GM18526 (cell line): ENCODE results near the gene ARFGAP2.

Experiments
- POLR2A ChIP-seq: IDR thresholded peaks from 3 replicates; pipeline ENCODE4 v1.6.1; 2011; ENCODE audit not compliant: insufficient read length; ENCODE audit errors: extremely low read depth

Gene ARFGAP2

DNA sequence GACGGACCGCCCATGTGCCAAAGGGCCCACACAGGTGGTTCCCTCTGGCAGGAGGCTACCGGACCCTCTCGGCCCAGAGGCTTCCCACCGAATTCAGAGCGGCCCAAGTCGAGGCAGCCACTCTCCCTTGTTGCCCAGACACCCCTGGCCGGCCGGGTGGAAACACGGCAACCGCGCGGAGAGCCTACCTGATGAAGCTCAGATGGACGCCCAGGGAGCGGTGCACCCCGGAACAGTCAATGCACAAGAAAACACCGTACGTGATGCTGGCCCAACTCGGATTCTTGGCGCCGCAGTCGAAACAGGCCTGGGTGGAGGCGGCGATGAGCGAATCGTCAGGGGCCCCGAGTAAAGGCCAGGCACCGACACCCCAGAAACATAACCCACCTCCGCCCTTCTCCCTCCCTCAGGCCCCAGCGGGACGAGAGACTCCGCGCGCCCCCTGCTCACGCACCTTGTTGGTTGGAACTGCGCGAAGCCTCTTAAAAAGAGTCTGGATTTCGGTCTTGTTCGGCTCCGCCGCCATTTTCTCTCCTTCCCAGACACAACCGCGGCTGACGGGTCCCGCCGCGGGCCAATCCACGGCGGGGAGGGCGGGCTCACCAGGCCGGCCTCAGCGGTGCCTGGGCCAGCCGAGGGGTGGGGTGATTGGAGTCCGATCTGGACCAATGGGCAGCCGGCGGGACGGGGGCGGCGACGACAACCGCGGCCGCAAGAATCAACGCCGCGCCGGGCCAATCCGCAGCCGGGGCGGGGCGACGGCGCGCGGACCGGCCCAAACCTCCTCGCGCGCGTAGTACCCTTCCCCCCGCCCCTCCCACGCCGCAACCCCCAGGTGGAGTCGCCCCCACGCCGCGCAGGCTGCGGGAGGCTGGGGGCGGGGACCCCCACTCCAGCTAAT lies at the start of gene ARFGAP2:
TSS of gene ARFGAP2 (minus strand) at position 552 of the 901 bp plus-strand sequence. CDS start at position 526, 26 bp downstream.
- TF ChIP-seq POLR2A = peak; percentile 42

DNA sequence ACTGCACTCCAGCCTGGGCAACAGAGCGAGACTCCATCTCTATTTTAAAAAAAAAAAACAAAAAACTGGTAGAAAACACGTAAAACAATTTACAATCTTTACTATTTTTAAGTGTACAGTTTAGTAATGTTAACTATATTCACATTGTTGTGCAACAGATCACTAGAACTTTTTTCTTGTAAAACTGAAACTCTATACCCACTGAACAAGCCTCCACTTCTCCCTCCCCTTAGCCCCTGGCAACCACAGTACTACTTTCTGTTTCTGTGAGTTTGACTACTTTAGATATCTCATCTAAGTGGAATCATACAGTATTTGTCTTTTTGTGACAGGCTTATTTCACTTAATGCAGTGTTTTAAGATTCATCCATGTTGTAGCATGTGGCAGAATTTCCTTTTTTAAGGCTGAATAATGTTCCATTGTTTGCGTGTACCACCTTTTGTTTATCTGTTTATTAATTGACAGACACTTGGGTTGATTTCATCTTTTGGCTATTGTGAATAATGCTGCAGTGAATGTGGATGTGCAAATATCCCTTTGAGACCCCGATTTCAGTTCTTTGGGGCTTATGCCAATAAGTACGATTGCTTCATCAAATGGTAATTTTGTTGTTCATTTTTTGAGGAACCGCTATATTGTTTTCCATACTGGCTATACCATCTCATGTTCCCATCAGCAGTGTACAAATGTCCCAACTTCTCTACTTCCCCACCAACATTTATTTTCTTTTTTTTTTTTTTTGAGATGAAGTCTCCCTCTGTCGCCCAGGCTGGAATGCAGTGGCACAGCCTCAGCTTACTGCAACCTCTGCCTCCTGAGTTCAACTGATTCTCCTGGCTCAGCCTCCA lies 49.1 kb upstream of the ARFGAP2 start:
- no peak for TF ChIP-seq POLR2A

- no peak for TF ChIP-seq POLR2A
Measured at GRCh38 chr11:47222696-47223095, 46.0 kb upstream of the ARFGAP2 start.

GRCh38 chr11:47220401-47220821 lies 43.7 kb upstream of the ARFGAP2 start:
- no peak for TF ChIP-seq POLR2A

- TF ChIP-seq POLR2A = peak; percentile 15
Measured at GRCh38 chr11:47216121-47216798, 39.6 kb upstream of the ARFGAP2 start.

- no peak for TF ChIP-seq POLR2A
Measured at GRCh38 chr11:47215366-47215910, 38.8 kb upstream of the ARFGAP2 start.

DNA sequence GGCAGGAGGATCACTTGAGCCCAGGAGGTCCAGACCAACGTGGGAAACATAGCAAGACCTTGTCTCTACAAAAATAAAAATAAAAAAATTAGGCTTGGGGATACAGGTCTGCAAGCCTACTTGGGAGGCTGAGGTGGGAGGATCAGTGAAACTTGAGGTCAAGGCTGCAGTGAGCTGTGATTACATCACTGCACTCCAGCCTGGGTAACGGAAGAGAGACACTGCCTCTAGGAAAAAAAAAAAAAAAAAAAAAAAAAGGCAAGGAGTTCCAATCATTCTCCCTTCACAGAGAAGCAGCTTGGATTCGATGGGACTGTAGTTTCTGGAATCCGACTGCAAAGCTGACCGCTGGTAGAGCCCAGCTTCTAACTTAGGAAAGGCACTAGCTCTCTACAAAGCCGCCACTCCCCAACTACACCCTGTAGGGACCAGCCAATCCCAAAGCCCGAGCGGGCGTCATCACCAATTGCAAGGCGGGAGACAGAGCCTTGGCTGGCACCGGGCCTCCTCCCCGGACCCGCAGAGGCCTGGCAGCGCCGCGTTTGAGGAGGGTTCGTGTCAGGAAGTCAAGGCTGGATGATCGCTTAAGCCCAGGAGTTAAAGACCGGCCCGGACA lies 37.4 kb upstream of the ARFGAP2 start:
- TF ChIP-seq POLR2A = peak; percentile 74

- no peak for TF ChIP-seq POLR2A
Measured at GRCh38 chr11:47212938-47213337, 36.3 kb upstream of the ARFGAP2 start.

GRCh38 chr11:47208628-47209027 lies 31.9 kb upstream of the ARFGAP2 start:
- TF ChIP-seq POLR2A = no peak

DNA sequence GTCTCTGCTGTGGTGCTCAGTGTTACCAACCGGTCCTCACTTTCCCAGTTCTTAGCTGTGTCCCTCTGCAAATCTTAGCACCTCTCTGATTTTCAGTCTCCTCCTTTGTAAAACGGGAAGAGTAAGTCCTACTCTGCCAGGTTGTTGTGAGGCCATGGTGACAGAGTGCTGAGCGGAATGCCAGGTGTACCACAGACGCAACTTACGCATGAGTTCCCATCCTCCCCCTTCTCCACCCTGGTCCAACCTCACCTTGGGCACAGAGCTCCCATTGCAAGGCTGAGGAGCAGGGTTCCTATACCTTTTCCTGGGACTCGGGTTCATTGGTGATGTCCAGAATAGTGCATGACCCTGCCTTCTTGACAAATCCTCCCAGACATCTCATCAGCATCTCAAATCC lies 30.8 kb upstream of the ARFGAP2 start:
- TF ChIP-seq POLR2A = no peak

GRCh38 chr11:47204637-47204989 lies 27.9 kb upstream of the ARFGAP2 start:
- TF ChIP-seq POLR2A = no peak

- no peak for TF ChIP-seq POLR2A
Measured at GRCh38 chr11:47202576-47202975, 25.9 kb upstream of the ARFGAP2 start.

GRCh38 chr11:47201015-47201414 lies 24.3 kb upstream of the ARFGAP2 start:
- TF ChIP-seq POLR2A = no peak

DNA sequence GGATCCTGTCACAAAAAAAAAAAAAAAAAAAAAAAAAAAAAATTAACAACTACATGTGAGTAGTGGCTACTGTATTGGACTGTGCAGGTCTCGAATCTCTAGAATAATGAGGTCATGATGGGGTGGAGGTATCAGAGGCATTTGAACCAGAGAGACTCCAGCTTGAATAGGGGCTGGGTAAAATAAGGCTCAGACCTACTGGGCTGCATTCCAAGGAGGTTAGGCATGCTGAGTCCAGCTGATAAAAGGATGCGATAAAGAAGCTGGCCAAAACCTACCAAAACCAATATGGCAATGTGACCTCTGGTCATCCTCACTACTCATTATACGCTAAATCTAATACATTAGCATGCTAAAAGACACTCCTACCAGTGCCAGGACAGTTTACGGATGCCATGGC lies 15.4 kb upstream of the ARFGAP2 start:
- no peak for TF ChIP-seq POLR2A
